Inferior parietal cortex (tissue), 1 donor: ENCODE results near the gene SKIC8.

Experiments
- DNase-seq: peaks from one replicate; pipeline ENCODE4 v3.0.0-alpha.2; 2016; ENCODE audit errors: extremely low spot score

SKIC8 gene

DNA sequence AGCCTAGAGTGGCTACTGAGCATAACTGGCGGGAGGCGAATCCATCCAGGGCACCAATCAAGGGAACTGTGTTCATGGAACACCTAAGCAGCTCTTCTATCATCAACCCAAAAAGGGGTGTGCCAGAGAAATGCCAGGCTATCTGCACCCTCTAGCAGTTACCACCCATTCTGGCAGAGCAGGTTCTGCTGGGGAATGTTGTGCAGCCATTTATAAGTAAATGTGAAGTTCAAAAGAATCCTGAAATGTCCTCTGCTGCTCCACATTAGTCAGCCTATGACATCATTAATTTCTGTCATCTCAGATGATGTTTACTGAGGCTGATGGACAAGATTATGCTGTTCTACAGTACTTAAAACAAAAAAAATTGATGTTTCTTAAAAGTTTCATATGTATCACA lies 7.7 kb downstream of the SKIC8 start:
- DNase-seq = no peak

DNA sequence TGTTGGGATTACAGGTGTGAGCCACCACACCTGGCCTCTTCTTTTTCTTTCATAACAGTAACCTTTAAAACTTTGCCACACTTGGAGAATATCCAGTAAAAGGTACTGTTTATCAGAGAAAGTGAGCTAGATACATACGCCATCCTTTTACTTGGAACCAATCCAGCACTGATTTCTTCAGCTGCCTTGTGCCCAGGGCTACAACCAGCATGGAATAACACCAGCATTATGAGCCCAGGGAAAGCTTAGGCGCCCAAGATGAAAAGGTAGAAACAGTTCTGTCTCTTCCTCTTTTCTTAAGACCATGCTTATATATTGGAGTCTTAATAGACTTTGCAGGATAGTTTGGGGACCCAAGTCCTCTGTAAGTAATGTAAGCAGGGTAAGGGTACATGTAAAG lies 8.4 kb downstream of the SKIC8 start:
- DNase-seq = no peak

DNA sequence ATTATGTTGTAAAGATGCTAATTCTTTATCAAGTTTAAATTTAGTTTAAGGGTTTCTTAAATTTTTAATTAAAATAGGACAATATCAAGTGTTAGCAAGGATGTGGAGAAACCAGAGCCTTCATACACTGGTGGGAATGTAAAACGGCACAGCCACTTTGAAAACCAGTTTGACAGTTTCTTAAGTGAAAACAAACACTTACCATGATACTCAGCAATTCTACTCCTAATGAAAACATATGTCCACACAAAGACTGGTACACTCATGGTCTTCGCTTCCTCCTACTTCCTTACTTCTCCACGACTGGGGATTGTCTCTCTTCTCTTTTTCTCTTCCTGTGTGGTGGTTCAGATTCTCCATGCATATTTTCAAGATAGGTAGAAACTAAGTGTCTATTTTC lies 9.2 kb downstream of the SKIC8 start:
- DNase-seq = no peak

DNA sequence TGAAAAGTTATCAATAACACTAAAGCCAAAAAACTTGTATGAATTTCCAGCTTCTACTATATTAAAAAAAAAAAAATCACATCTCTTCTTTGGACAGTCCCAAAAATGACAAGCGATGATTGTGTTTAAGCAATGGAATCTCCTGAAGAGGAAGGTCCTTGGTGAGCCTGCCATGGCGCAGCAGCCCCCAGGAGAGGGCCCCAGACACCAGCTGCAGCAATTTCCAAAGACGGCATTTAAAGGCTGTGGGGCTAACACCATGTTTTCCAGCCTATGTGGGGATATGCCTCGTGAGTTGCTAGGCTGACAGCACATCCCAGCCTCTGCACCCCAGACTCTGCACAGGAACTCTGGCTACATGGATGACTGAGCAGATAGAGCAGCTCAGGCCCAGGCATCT lies 14.7 kb downstream of the SKIC8 start:
- no peak for DNase-seq

DNA sequence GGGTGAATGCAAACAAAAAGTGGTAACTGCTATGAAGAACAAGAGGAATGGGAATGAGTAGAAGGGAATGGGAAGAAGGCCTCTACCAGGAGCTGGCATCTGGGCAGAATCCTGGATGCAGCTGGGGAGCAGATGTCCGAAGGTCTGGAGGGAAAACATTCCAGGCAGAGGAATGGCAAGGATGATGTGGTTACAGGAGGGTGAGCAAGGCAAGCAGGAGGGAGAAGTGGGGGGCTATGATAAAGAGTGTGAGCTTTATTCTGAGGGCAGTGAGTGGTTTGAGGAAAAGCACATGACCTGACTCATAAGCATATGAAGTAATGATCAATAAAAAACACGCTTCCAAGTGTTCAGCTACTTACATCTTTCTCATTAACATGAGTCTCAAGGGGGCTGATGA lies 17.1 kb downstream of the SKIC8 start:
- DNase-seq = no peak

DNA sequence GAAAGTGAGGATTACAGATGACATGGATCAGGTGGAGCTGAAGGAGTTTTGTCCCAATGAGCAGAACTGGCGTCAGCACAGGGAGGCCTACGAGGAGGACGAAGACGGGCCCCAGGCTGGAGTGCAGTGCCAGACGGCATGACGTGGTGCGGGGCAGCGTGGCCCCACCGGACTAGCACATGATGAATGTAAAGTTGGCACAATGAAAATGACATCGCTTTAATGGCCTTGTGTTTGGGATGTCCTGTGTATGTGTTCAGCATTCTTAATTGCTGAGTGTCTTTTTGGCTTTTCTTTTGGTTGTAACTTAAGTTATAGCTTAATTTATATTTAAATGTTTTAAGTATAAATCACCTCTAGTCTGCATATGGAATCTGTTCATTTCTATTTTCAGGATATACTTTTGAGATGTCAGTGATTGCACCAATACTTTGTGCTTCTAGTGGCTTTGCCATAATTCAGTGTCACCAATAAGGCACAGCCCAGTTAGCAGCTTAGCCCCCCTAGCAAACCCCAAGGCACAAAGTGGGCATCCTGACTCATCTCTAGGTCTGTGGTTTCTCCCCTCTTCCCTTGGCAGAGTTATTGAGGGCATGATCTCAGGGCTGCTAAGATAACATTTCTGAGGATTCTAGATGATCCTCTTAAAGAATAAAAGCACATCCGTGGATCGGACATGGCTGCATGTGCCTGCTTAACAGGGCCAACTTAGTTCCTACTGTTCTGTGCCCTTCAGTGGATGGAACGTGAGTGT lies 18.9 kb downstream of the SKIC8 start:
- DNase-seq = no peak

DNA sequence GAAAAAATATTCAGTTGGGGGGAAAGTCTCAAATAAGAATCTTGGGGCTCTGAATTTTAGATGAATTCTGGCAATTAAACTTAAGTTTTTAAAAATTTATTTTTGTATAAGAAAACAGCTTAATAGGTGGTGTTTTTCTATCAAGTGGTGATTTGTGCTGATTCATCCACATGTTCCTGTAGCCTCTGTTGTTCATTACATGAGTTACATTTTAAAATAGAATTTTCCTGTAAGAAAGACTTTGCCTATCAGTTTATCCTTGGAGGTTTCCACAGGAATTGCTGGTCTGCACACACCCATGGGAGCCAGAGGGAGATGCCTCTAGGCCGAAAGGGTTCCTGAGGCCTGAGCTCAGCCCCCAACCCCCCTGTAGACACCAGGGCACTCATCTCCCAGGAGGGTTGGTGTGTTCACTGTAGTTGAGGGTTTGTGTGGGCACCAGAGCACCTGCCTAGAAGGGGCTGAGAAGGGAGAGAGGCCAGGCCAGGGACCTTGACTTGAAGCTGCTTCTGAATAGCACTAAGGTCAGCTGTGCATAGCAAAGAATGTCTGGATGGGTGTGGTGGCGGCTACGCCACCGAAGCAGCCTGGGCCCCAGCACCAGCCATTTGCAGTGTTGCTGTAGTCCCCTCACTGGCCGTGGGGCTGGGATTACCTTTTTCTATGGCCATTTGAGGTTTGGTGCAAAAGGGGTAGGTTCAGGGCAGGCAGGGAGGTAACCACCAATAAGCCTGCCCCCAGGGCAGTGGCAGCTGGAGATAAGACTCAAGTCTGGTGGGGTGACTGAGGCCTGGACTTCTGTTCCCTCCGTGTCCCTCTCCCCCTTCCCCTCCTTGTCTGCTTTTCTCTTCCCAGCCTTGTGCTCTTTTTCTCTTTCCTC lies 23.1 kb downstream of the SKIC8 start:
- no peak for DNase-seq

DNA sequence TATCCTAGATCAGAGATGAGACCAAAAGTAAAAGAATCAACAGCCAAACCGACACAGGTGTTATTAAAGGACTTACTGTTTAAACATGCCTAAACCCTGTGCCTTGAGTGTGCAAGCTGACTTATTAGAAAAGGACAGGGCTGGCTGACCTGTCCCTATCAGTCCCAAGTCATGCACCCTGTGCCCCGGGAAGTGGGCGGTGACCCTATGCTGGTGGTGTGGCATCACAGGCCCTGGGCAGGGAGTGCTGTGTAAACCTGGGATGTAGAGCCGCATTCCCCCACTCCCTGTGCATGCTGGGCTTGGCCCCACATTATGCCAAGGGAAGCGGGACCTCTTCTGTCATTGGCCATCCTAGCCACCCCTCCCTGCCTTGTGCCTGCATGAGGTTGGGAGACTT lies 24.4 kb downstream of the SKIC8 start:
- DNase-seq = no peak

DNA sequence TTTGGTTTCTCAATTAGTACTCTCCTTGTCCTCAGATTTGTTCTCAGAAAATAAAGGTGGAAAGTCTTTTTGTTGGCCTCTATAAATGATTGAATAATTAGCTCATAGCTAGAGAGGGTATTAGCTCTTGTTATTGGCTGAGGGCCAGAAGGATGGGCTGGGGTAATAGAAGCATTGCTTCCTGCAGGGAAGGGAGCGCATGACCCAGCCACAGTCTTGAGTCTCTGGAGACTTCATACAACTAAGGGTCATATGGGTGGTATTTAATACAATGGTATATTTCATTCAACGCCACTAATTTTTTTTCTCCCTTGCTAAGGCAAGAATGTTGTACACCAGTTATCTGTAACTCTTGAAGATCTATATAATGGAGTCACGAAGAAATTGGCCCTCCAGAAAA lies 26.6 kb downstream of the SKIC8 start:
- DNase-seq = no peak

DNA sequence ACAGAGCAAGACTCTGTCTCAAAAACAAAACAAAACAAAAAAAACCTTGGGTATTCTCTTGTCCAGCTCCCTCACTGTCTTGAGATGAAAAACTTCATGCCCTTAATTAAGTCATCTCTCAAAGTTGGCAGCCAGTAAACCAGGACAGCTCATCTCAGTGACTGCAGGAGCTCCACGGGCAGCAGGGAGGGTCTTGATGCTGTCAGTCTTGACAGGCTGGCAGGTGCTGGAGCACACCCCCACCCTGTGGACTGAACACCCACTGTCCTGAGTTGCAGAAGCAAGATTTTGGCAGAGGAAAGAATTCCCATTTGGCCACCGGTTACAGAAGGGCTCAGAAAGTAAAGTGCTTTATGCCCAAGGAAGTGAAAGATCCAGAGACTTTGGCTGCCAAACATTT lies 27.1 kb downstream of the SKIC8 start:
- no peak for DNase-seq

DNA sequence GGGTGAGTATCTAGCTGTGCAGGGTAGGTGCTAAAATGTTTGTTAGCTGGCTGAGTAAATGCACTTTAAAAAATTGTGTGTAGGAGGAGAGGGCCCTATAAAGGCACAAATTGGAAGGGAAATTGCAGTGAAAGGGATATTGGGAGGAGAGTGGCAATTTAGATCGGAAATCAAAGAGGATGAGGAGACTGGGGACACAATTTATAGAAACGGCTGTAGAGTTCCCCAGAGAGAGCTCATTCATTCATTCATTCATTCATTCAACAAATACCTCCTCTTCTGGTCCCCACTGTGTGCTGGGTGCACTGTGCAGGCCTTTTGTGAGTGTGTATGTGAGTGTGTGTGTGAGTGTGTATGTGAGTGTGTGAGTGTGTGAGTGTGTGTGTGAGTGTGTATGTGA lies 32.6 kb downstream of the SKIC8 start:
- no peak for DNase-seq

DNA sequence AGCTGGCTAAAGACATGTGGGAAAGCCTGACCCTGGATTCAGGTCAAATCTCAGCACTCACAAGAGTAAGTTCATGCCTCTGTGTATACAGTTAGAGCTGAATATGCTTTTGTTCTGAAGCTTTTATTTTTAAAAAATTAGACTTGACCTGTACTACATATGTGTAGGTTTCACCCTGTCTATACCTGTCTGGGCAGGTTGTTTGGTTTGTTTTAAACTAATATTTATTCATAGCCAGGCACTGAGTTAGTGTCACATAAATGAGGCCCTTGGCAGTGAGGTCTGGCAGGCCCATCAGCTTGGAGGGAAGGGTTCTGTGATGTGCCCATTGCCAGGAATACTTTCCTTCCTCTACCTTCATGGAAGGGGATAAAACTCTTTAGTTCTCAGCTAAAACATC lies 33.2 kb downstream of the SKIC8 start:
- no peak for DNase-seq

DNA sequence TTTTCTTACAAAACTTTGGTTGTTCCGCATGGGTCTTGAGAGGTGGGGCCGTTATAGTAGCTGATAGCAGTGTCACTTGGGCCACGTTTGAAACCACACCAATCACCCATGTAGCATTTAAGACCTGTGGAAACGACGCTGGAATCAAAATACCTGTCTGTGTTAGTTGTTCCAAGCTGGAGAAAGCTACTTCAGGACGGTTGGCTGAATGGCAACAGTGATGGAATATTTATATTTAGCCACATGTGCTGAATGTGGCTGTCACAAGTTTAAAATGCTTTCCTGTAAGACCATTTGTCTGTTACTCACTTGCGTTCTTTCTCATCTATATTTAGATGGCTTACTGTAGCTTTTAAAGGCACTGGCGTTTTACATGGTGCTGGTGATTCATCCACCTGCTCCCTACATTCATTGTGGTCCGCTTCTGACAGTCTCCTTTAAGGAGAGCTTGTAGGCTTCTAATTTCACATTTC lies 33.6 kb downstream of the SKIC8 start:
- peak; percentile 33 for DNase-seq

DNA sequence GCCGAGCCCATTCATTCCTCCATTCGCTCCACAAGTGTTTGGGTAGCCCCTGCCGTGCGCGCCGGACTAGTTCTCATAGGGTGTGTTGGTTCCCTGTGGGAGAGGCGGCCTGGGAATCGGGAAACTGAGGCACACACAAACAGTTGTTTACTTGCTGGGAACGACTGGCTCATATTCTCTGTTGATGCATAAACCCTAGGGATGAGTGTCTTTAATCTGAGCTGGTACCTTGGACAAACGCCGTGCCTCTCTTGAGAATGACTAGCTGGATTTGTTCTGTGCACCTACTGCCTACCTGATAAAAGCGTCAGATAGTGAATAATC lies 34.3 kb downstream of the SKIC8 start:
- no peak for DNase-seq

DNA sequence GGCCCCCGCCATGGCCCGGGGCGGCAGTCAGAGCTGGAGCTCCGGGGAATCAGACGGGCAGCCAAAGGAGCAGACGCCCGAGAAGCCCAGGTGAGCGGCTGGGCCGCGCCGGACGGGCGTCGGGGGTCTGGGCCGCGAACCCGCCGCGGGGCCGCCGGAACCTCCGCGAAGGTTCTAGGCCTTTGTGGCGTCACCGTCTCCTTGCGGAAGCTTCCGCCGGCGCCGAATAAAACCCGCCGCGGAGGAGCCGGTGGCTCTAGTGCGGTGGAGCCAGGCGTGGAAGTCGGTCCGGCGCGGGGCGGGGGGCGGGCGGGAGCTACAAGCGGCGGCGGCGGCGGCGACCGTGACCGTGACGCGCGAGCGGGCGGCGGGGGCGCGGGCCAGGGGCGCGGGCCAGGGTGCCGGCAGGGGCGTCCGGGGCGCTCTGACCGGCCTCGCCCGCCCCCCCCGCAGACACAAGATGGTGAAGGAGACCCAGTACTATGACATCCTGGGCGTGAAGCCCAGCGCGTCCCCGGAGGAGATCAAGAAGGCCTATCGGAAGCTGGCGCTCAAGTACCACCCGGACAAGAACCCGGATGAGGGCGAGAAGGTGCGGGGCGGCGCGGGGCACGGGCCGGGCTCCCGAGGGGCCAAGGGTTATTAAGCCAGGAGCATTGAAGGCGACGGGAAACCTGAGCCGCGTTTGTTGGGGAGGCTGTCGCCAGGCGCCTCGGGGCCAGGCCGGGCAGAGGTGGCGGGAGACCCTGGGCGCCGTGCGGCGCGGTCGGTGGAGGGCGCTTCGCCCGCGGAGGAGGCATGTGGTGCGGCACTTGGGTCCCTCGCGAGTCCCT lies 34.9 kb downstream of the SKIC8 start, which contains the start of gene DNAJA4:
Gene DNAJA4 (plus strand): TSS at position 259 of the 833 bp plus-strand sequence. CDS start 202 bp downstream, at position 461.
- DNase-seq = peak; percentile 43

DNA sequence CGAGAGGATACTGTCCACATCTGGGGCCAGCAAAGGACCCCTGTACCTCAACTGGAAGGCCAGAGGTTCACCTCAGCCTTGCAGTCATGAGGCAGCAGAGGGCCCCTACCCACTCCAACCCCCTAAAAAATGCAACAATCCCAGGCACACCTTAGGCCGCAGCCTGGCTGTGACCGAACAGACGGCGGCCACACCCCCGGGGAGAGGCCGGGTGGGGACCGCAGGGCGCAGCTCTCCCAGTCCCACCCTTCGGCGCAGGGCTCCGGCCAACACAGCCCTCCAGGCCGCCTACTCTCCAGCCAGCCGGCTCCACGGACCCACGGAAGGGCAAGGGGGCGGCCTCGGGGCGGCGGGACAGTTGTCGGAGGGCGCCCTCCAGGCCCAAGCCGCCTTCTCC lies 35.5 kb downstream of the SKIC8 start:
- DNase-seq = no peak

DNA sequence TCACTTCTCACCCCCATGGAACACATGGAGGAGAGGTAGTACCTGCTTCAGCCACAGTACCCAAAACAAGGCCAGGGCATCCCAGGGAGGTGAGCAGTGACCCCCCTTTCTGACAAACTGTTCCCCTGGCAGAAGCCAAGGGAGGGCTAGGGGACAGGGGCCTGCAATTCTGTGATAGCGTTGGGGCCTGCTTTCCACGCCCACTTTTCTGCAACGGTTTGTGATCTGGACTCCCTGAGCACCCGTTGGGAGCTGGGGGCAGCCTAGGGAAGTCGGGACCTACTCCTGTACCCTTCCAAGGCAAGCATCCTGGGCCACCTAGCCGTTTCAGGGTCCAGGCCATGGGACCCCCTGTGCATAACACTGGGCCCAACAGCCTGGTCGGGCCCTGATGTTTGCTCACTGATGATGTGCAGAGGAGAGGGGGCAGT lies 36.0 kb downstream of the SKIC8 start:
- DNase-seq = no peak

DNA sequence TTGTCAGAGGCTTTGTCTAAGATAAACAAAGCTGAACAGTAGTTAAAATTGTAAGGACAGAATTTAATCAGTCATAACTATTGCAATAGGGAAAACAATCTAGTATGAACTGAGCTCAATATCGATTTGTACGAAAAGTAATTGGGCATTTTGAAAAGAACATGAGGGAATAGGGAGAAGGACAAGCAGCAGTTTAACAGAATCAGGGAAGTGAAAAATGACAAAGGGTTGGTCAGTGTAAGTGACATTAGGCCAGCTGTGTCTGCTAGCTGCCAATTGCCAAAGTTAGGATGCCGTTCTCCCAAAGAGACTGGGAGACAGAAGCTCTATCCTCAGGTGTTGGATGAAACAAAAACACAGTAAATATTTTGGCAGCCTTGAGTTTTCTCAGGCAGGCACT lies 38.3 kb downstream of the SKIC8 start:
- no peak for DNase-seq

DNA sequence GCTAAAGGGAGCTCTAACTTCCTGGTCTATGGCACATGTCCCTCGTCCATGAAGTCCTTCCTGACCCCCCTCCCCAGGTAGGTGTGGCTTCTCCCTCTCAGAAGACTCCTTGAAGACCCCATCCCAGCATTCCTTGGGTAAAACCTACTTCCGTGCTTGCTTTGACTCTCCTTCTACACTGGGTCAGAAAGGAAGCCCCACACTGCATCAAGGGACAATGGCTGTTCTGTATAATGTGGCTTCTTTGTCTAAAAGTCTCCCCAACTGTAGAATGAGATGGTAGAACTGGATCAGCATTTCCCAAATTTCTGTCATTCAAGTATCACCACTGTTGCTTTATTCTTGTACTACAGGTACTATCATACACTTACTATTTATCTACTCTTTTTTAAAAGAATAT lies 38.9 kb downstream of the SKIC8 start:
- DNase-seq = no peak

DNA sequence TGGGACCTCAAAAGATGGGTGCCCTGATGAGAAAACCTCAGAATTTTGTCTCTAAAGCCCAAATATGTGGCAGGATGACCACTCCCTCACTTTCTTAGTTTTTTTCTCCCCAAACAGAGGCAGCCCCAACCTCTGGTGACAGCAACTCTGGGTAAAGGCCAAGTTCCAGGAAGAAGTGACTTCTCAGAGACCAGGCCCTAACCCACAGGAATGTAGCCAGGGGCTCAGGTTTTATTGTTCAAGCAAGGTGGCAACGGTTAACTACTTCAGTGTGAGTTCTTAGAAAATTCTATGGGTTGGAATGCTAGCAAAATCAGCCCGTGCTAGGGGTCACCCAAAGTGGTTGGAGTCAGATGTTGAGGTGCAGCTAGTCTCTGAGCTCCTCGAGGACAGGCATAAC lies 40.2 kb downstream of the SKIC8 start:
- no peak for DNase-seq

DNA sequence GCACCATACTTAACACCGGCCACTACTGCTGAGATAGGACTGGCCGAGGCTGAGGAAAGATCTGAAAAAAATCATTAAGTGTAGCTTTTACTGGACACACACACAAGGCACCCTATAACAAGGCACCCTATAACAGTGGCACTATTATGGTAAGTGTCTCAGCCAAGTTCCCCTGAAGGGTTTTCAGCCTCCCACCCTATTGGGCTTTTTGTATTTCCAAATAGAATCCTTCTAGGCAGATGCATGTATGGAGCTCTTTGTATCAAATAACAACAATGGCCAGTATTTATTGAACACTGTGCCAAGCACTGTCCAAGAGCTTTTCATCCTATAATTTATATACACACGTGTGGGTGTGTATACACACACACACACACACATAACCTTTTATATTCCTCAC lies 41.7 kb downstream of the SKIC8 start:
- peak; percentile 50 for DNase-seq

DNA sequence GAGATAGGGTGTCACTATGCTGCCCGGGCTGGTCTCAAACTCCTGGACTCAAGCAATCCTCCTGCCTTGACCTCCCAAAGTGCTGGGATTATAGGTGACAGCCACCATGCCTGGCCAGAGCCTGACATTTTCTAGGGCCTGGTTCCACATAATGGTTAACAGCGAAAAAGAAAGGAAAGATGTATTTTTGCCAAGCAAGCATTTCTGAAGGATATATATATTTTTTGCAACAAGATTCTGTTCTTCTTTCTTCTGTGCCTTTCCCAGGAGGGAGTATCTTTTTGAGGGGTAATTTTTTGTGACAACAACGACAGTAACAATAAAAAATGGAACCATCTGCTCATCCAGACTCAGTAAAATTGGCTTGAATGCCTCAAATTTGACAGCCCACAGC lies 43.4 kb downstream of the SKIC8 start:
- no peak for DNase-seq
